Common myeloid progenitor, CD34-positive (primary cell): ENCODE results near the gene CSMD2.

ENCODE experiments used
- CTCF ChIA-PET: fragments of 350-600 bp; sonication (Branson Sonifier 250); formaldehyde crosslinking; loops from one replicate; lab custom pipeline; 2021; ENCODE audit warnings: antibody characterized with exemption; lab: Charles Lee
- POLR2A ChIA-PET: fragments of 350-600 bp; sonication (Branson Sonifier 250); formaldehyde crosslinking; loops from one replicate; lab custom pipeline; 2021; ENCODE audit warnings: antibody characterized with exemption; lab: Charles Lee
- DNase-seq, 3 donors: peaks; one replicate each; pipeline versions ENCODE4 v3.0.0 to v3.0.0-alpha.2; 2013
- H3K27ac ChIP-seq, 2 experiments: 1 replicate in 1 of 2; 2 replicates in 1 of 2; pipeline ENCODE4 v1.7.0; 2013; ENCODE audit warnings: inconsistent platforms in 2 of 2, low read length in 2 of 2, mild to moderate bottlenecking in 2 of 2, low read depth in 1 of 2, moderate library complexity in 1 of 2; ENCODE audit not compliant: severe bottlenecking in 2 of 2, insufficient read depth in 1 of 2, poor library complexity in 1 of 2
- H3K27me3 ChIP-seq, 5 experiments: replicated peaks in 2 of 5; 1 replicate in 3 of 5; 2 replicates in 2 of 5; pipeline versions ENCODE4 v1.6.1 to v1.7.0; 2013; ENCODE audit warnings: low read length in 4 of 5, mild to moderate bottlenecking in 2 of 5, moderate library complexity in 2 of 5, inconsistent platforms in 1 of 5; ENCODE audit not compliant: insufficient read depth in 5 of 5, control insufficient read depth in 4 of 5
- H3K36me3 ChIP-seq, 4 experiments: 1 replicate in 2 of 4; 2 replicates in 2 of 4; pipeline versions ENCODE4 v1.6.1 to v1.7.0; 2013; ENCODE audit warnings: low read length in 3 of 4, control low read depth in 1 of 4, mild to moderate bottlenecking in 1 of 4; ENCODE audit not compliant: control insufficient read depth in 4 of 4, insufficient read depth in 4 of 4
- H3K4me1 ChIP-seq, 4 experiments: 1 replicate in 3 of 4; 2 replicates in 1 of 4; pipeline versions ENCODE4 v1.6.1 to v1.7.1; 2013; ENCODE audit warnings: low read length in 3 of 4, mild to moderate bottlenecking in 3 of 4, control low read depth in 1 of 4, inconsistent platforms in 1 of 4, moderate library complexity in 1 of 4; ENCODE audit not compliant: control insufficient read depth in 4 of 4, insufficient read depth in 4 of 4; ENCODE audit errors: control extremely low read depth in 1 of 4
- H3K4me3 ChIP-seq, 7 experiments: 1 replicate in 4 of 7; 2 replicates in 3 of 7; pipeline versions ENCODE4 v1.5.1 to v1.7.0; 2013; ENCODE audit warnings: mild to moderate bottlenecking in 7 of 7, low read length in 6 of 7, moderate library complexity in 6 of 7, inconsistent platforms in 2 of 7, low read depth in 2 of 7, control low read depth in 1 of 7; ENCODE audit not compliant: insufficient read depth in 4 of 7, control insufficient read depth in 1 of 7; ENCODE audit errors: extremely low read depth in 1 of 7
- H3K9me3 ChIP-seq, 5 experiments: 1 replicate in 4 of 5; 2 replicates in 1 of 5; pipeline versions ENCODE4 v1.6.1 to v1.7.1; 2013; ENCODE audit warnings: low read length in 4 of 5, mild to moderate bottlenecking in 2 of 5, inconsistent platforms in 1 of 5, low read depth in 1 of 5, moderate library complexity in 1 of 5; ENCODE audit not compliant: control insufficient read depth in 4 of 5, insufficient read depth in 2 of 5; ENCODE audit errors: control extremely low read depth in 1 of 5
- WGBS: methylation state at CpG from one replicate; pipeline ENCODE4 v1.1.5; 2013; ENCODE audit not compliant: insufficient coverage; 5-methylcytosine and 5-hydroxymethylcytosine counted together

CSMD2 gene

GRCh38 chr1:33908324-33908956 lies 256.6 kb downstream of the CSMD2 start:
- POLR2A ChIA-PET: no interaction called here
- H3K4me3 ChIP-seq: no peak overlapping the region
- peak in 2 of 3 donors; percentile 4 to 5 for DNase-seq
- WGBS: 80% methylated on average over 11 of the region's 11 CpGs
- CTCF ChIA-PET: no interaction called here
- H3K27me3 ChIP-seq: peaks cover 0 to 18% (median under 1%) of the 10 kb centered on the region in 5 experiments
- no peaks in the 10 kb centered on the region for H3K36me3 ChIP-seq
- H3K27ac ChIP-seq: no peak overlapping the region
- no peaks in the 10 kb centered on the region for H3K4me1 ChIP-seq
- no peaks in the 10 kb centered on the region for H3K9me3 ChIP-seq

GRCh38 chr1:33906156-33906555 lies 258.9 kb downstream of the CSMD2 start:
- Histone ChIP-seq H3K4me1 (no peaks in the 10 kb centered on the region), H3K4me3 (no peak overlapping the region), H3K9me3 (no peaks in the 10 kb centered on the region), H3K36me3 (no peaks in the 10 kb centered on the region), H3K27me3 (peaks cover 0 to 23% (median 2%) of the 10 kb centered on the region in 5 experiments), H3K27ac (no peak overlapping the region)
- ChIA-PET POLR2A (no interaction called here), CTCF (no interaction called here)
- 92% methylated on average over 1 of the region's 1 CpG for WGBS
- DNase-seq: no peak

GRCh38 chr1:33905241-33905640 lies 259.8 kb downstream of the CSMD2 start:
- WGBS: 89% methylated on average over 3 of the region's 3 CpGs
- H3K27ac ChIP-seq: no peak overlapping the region
- POLR2A ChIA-PET: no interaction called here
- H3K9me3 ChIP-seq: no peaks in the 10 kb centered on the region
- no peak overlapping the region for H3K4me3 ChIP-seq
- no peaks in the 10 kb centered on the region for H3K4me1 ChIP-seq
- no peaks in the 10 kb centered on the region for H3K36me3 ChIP-seq
- H3K27me3 ChIP-seq: peaks cover 0 to 18% (median 2%) of the 10 kb centered on the region in 5 experiments
- CTCF ChIA-PET: no interaction called here
- DNase-seq: no peak

- H3K4me3 ChIP-seq: no peak overlapping the region
- DNase-seq: no peak
- ChIA-PET POLR2A (interaction anchor here (0.6 kb wide), 1 partner anchor 27 kb away, joined by 3 read pairs; no protein-coding TSS in a partner anchor), CTCF (no interaction called here)
- H3K36me3 ChIP-seq: no peaks in the 10 kb centered on the region
- H3K27me3 ChIP-seq: peaks cover 0 to 16% (median 2%) of the 10 kb centered on the region in 5 experiments
- no peaks in the 10 kb centered on the region for H3K4me1 ChIP-seq
- WGBS: 0% methylated on average over 1 of the region's 2 CpGs
- no peaks in the 10 kb centered on the region for H3K9me3 ChIP-seq
- no peak overlapping the region for H3K27ac ChIP-seq
These were observed 261.8 kb downstream of the CSMD2 start for GRCh38 chr1:33903210-33903589.

- POLR2A ChIA-PET: interaction anchor here (0.6 kb wide), 1 partner anchor 27 kb away, joined by 3 read pairs; no protein-coding TSS in a partner anchor
- peak; percentile 25 to 59 (median 38) for DNase-seq
- no peaks in the 10 kb centered on the region for H3K4me1 ChIP-seq
- no peaks in the 10 kb centered on the region for H3K36me3 ChIP-seq
- WGBS: 45% methylated on average over 4 of the region's 6 CpGs
- no peaks in the 10 kb centered on the region for H3K9me3 ChIP-seq
- H3K27me3 ChIP-seq: peaks cover 0 to 16% (median 2%) of the 10 kb centered on the region in 5 experiments
- CTCF ChIA-PET: no interaction called here
- H3K4me3 ChIP-seq: no peak overlapping the region
- H3K27ac ChIP-seq: no peak overlapping the region
These were observed 262.4 kb downstream of the CSMD2 start for GRCh38 chr1:33902486-33903209.

GRCh38 chr1:33899746-33900145 lies 265.3 kb downstream of the CSMD2 start:
- H3K4me3 ChIP-seq: no peak overlapping the region
- 83% methylated on average over 2 of the region's 3 CpGs for WGBS
- no peak for DNase-seq
- H3K27me3 ChIP-seq: peaks cover 0 to 18% (median 2%) of the 10 kb centered on the region in 5 experiments
- ChIA-PET CTCF (interaction anchor here (1.2 kb wide), 1 partner anchor 16 kb away, joined by 4 read pairs; no protein-coding TSS in a partner anchor), POLR2A (no interaction called here)
- no peak overlapping the region for H3K27ac ChIP-seq
- no peaks in the 10 kb centered on the region for H3K36me3 ChIP-seq
- no peaks in the 10 kb centered on the region for H3K4me1 ChIP-seq
- H3K9me3 ChIP-seq: no peaks in the 10 kb centered on the region

GRCh38 chr1:33898881-33899280 lies 266.1 kb downstream of the CSMD2 start:
- peak; percentile 28 to 66 (median 42) for DNase-seq
- Histone ChIP-seq H3K4me3 (no peak overlapping the region), H3K9me3 (no peaks in the 10 kb centered on the region), H3K4me1 (no peaks in the 10 kb centered on the region), H3K27me3 (peaks cover 0 to 16% (median 2%) of the 10 kb centered on the region in 5 experiments), H3K36me3 (no peaks in the 10 kb centered on the region), H3K27ac (no peak overlapping the region)
- POLR2A ChIA-PET: no interaction called here
- 57% methylated on average over 9 of the region's 9 CpGs for WGBS
- CTCF ChIA-PET: interaction anchor here (1.2 kb wide), 1 partner anchor 15 kb away, joined by 4 read pairs; no protein-coding TSS in a partner anchor
